Measurements from ENCODE around the gene CDC14A. TPM values are rescaled to one million over a fixed set of nuclear protein-coding genes. Genes with fewer than 3 reads are reported as not detected.
A peak's percentile ranks its signal among the peaks of the same experiment; 100 is the strongest.

The CDC14A gene
- total and polyA plus RNA-seq, 2 experiments from 2014 or later: 7.3 to 14.5 TPM

DNA sequence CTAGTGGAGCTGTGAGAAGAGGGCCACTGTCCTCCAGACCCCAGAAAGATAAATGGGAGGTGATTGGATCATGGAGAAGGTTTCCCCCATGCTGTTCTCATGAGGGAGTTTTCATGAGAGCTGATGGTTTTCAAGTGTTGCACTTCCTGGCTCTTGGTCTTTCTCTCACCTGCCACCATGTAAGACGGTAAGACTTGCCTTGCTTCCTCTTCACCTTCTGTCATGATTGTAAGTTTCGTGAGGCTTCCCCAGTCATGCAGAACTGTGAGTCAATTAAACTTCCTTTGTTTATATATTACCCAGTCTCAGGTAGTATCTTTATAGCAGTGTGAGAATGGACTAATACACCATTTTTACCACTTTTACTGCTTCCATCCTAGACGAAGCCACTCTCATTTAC, 213.2 kb downstream of the CDC14A start:
- Histone ChIP-seq H3K79me2 (no peaks in the 10 kb centered on the region), H3K4me1 (ENCODE audit: insufficient read depth) (no peaks in the 10 kb centered on the region), H3K27ac (no peak overlapping the region), H3K4me3 (no peak overlapping the region), H3K4me2 (no peak overlapping the region), H3K9me2 (replicated peaks; ENCODE audit: insufficient read depth) (no peaks in the 10 kb centered on the region), H4K20me1 (ENCODE audit: insufficient read depth, poor library complexity, severe bottlenecking) (no peaks in the 10 kb centered on the region), H3K9me3 (ENCODE audit: low read depth) (no peaks in the 10 kb centered on the region), H2AFZ (no peak overlapping the region), H3K27me3 (no peaks in the 10 kb centered on the region), H3K36me3 (replicated peaks; ENCODE audit: insufficient read depth, low read depth) (no peaks in the 10 kb centered on the region)
- 48% methylated on average over 3 of the region's 3 CpGs for WGBS (ENCODE audit: low lambda C conversion rate, missing lambda C conversion rate)
- TF ChIP-seq, protein P1, sequence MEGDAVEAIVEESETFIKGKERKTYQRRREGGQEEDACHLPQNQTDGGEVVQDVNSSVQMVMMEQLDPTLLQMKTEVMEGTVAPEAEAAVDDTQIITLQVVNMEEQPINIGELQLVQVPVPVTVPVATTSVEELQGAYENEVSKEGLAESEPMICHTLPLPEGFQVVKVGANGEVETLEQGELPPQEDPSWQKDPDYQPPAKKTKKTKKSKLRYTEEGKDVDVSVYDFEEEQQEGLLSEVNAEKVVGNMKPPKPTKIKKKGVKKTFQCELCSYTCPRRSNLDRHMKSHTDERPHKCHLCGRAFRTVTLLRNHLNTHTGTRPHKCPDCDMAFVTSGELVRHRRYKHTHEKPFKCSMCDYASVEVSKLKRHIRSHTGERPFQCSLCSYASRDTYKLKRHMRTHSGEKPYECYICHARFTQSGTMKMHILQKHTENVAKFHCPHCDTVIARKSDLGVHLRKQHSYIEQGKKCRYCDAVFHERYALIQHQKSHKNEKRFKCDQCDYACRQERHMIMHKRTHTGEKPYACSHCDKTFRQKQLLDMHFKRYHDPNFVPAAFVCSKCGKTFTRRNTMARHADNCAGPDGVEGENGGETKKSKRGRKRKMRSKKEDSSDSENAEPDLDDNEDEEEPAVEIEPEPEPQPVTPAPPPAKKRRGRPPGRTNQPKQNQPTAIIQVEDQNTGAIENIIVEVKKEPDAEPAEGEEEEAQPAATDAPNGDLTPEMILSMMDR (IDR thresholded peaks at IDR 0.05; ENCODE audit: poor library complexity): no peak
- TF ChIP-seq EZH2 (IDR thresholded peaks at IDR 0.05; ENCODE audit: borderline replicate concordance) (no peak), EZH2phosphoT487 (IDR thresholded peaks at IDR 0.05; ENCODE audit: low read depth, severe bottlenecking, unreplicated experiment) (no peak)
- DNase-seq (ENCODE audit: low spot score): no peak

DNA sequence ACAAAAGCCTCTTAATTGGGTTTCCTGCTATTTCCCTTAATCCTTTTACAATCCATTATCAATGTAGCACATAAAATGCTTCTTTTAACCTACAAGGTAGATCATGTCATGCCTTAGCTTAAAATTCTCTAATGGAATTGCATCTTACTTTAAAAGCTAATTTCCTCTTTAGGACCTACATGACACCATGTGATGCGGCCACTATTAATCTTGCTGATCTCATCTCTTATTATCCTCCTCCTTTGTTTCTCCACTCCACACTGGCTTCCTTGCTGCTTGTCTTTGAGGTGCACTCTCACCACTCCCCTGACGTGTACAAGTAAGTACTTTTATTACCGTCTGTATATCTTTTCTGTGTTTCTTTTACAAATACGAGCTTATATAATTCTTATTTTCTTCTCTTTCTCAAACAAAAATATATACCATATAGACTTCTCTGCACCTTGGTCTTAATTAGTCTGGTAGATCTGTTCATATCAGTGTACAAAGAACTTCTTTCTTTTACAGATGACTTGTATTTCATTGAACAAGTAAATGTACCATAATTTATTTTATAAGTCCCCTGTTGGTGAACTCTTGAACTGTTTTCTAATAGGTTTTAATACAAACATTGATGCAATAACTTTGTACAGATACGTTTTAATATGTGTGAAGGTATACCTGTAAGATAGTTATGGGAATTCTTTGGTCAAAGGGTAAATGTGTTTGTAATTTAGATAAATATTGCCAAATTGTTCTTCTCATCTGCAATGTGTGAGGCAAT, 213.8 kb downstream of the CDC14A start:
- no peak overlapping the region for H3K4me2 ChIP-seq
- no peaks in the 10 kb centered on the region for H3K27me3 ChIP-seq
- no peaks in the 10 kb centered on the region for H3K9me3 ChIP-seq (ENCODE audit: low read depth)
- no peak overlapping the region for H2AFZ ChIP-seq
- no peak for TF ChIP-seq EZH2 (IDR thresholded peaks at IDR 0.05; ENCODE audit: borderline replicate concordance)
- peak; percentile 90 for TF ChIP-seq EZH2phosphoT487 (IDR thresholded peaks at IDR 0.05; ENCODE audit: low read depth, severe bottlenecking, unreplicated experiment)
- TF ChIP-seq, protein P1 (IDR thresholded peaks at IDR 0.05; ENCODE audit: poor library complexity): no peak
- no peak for DNase-seq (ENCODE audit: low spot score)
- no peaks in the 10 kb centered on the region for H3K4me1 ChIP-seq (ENCODE audit: insufficient read depth)
- H4K20me1 ChIP-seq (ENCODE audit: insufficient read depth, poor library complexity, severe bottlenecking): no peaks in the 10 kb centered on the region
- H3K36me3 ChIP-seq (replicated peaks; ENCODE audit: insufficient read depth, low read depth): no peaks in the 10 kb centered on the region
- H3K79me2 ChIP-seq: no peaks in the 10 kb centered on the region
- no peaks in the 10 kb centered on the region for H3K9me2 ChIP-seq (replicated peaks; ENCODE audit: insufficient read depth)
- no peak overlapping the region for H3K4me3 ChIP-seq
- WGBS (ENCODE audit: low lambda C conversion rate, missing lambda C conversion rate): 38% methylated on average over 5 of the region's 5 CpGs
- H3K27ac ChIP-seq: no peak overlapping the region

DNA sequence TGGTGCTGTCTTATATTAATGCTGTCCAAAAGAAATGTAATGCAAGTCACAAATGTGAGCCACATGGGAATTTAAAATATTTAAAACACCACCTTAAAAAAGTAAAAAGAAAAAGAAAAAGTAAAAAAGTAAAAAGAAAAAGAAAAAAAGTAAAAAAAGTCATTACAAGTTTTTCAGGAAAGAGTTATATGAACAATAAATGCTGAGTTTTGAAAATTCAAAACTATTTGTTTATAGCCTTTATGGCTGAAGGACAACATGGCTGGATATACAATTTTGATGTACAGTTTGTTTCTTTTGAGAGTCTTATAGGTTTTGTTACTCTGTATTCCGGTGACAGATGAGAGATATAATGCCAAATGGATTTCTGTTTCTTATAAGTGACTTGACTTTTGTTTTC, 214.8 kb downstream of the CDC14A start:
- Histone ChIP-seq H3K9me3 (ENCODE audit: low read depth) (no peaks in the 10 kb centered on the region), H3K4me2 (no peak overlapping the region), H2AFZ (no peak overlapping the region), H3K4me1 (ENCODE audit: insufficient read depth) (no peaks in the 10 kb centered on the region), H3K27me3 (no peaks in the 10 kb centered on the region), H3K36me3 (replicated peaks; ENCODE audit: insufficient read depth, low read depth) (no peaks in the 10 kb centered on the region), H4K20me1 (ENCODE audit: insufficient read depth, poor library complexity, severe bottlenecking) (no peaks in the 10 kb centered on the region), H3K79me2 (no peaks in the 10 kb centered on the region), H3K27ac (no peak overlapping the region), H3K4me3 (no peak overlapping the region), H3K9me2 (replicated peaks; ENCODE audit: insufficient read depth) (no peaks in the 10 kb centered on the region)
- 3% methylated on average over 1 of the region's 1 CpG for WGBS (ENCODE audit: low lambda C conversion rate, missing lambda C conversion rate)
- TF ChIP-seq EZH2 (IDR thresholded peaks at IDR 0.05; ENCODE audit: borderline replicate concordance) (no peak), EZH2phosphoT487 (IDR thresholded peaks at IDR 0.05; ENCODE audit: low read depth, severe bottlenecking, unreplicated experiment) (no peak)
- TF ChIP-seq, protein P1 (IDR thresholded peaks at IDR 0.05; ENCODE audit: poor library complexity): no peak
- DNase-seq (ENCODE audit: low spot score): no peak

Other genes with a start within 250 kb of the CDC14A start
- 4.5 and 7.5 TPM in 2 replicates for gene SASS6, start 219.6 kb upstream of the CDC14A start, total RNA-seq
- gene SASS6, start 219.6 kb upstream of the CDC14A start, polyA plus RNA-seq: 1.9 and 2.7 TPM in 2 replicates
- gene TRMT13, start 219.3 kb upstream of the CDC14A start, total RNA-seq: 13.7 and 18.8 TPM in 2 replicates
- gene TRMT13, start 219.3 kb upstream of the CDC14A start, polyA plus RNA-seq: 8.9 and 9.6 TPM in 2 replicates
- 0.68 and 1.2 TPM in 2 replicates for gene LRRC39, start 174.2 kb upstream of the CDC14A start, total RNA-seq
- gene LRRC39, start 174.2 kb upstream of the CDC14A start, polyA plus RNA-seq: 0.88 and 1.1 TPM in 2 replicates
- 10.5 and 11.8 TPM in 2 replicates for gene DBT, start 102.7 kb upstream of the CDC14A start, total RNA-seq
- 6.5 and 9.2 TPM in 2 replicates for gene DBT, start 102.7 kb upstream of the CDC14A start, polyA plus RNA-seq
- 38.9 and 41.7 TPM in 2 replicates for gene RTCA, start 86.3 kb upstream of the CDC14A start, total RNA-seq
- gene RTCA, start 86.3 kb upstream of the CDC14A start, polyA plus RNA-seq: 37.2 and 43.7 TPM in 2 replicates
- gene GPR88, start 185.6 kb downstream of the CDC14A start, total RNA-seq: 0.28 and 0.73 TPM in 2 replicates
- gene GPR88, start 185.6 kb downstream of the CDC14A start, polyA plus RNA-seq: 0.32 and 0.37 TPM in 2 replicates

Data from hepatocyte (in vitro differentiated cells).